GM18511 (cell line): ENCODE data around the gene CLEC4M.
"Not testable (repeated sequence)": the region's sequence is repeated elsewhere in the genome, so short reads cannot be mapped to it uniquely, and the experiment has no call there.

ENCODE experiments used
- ATAC-seq: cut with Tn5 transposase; IDR thresholded peaks from one replicate; pipeline ENCODE4 v1.9.1; 2021; ENCODE audit warnings: mild to moderate bottlenecking, moderate library complexity; ENCODE audit not compliant: unreplicated experiment

Gene CLEC4M

GRCh38 chr19:7769171-7769570, 6.1 kb downstream of the CLEC4M start:
- ATAC-seq, result no peak

GRCh38 chr19:7771072-7771471, 8.0 kb downstream of the CLEC4M start:
- ATAC-seq, result no peak

- no peak for ATAC-seq
These were observed 9.8 kb downstream of the CLEC4M start for GRCh38 chr19:7772752-7773291.

GRCh38 chr19:7773841-7774240, 10.8 kb downstream of the CLEC4M start:
- ATAC-seq, result no peak

GRCh38 chr19:7775761-7776160, 12.7 kb downstream of the CLEC4M start:
- ATAC-seq, result no peak

- no peak for ATAC-seq
These were observed 15.0 kb downstream of the CLEC4M start for GRCh38 chr19:7778081-7778480.

- ATAC-seq, result no peak
These were observed 16.8 kb downstream of the CLEC4M start for GRCh38 chr19:7779631-7780486.

- ATAC-seq, result no peak
These were observed 18.1 kb downstream of the CLEC4M start for GRCh38 chr19:7781157-7781556.

GRCh38 chr19:7783991-7784423, 21.0 kb downstream of the CLEC4M start:
- no peak for ATAC-seq

GRCh38 chr19:7784856-7785255, 21.8 kb downstream of the CLEC4M start:
- no peak for ATAC-seq

GRCh38 chr19:7787141-7787540, 24.1 kb downstream of the CLEC4M start:
- no peak for ATAC-seq

- no peak for ATAC-seq
These were observed 24.6 kb downstream of the CLEC4M start for GRCh38 chr19:7787602-7788177.

GRCh38 chr19:7788178-7788932, 25.3 kb downstream of the CLEC4M start:
- no peak for ATAC-seq

- no peak for ATAC-seq
These were observed 25.9 kb downstream of the CLEC4M start for GRCh38 chr19:7788933-7789323.

- no peak for ATAC-seq
These were observed 26.4 kb downstream of the CLEC4M start for GRCh38 chr19:7789447-7789846.

- no peak for ATAC-seq
These were observed 27.4 kb downstream of the CLEC4M start for GRCh38 chr19:7790416-7790815.

- no peak for ATAC-seq
These were observed 29.2 kb downstream of the CLEC4M start for GRCh38 chr19:7792281-7792680.

GRCh38 chr19:7792701-7793100, 29.7 kb downstream of the CLEC4M start:
- not testable (repeated sequence) for ATAC-seq

GRCh38 chr19:7793493-7793892, 30.4 kb downstream of the CLEC4M start:
- no peak for ATAC-seq

- no peak for ATAC-seq
These were observed 32.6 kb downstream of the CLEC4M start for GRCh38 chr19:7795555-7796161.
